Muscle of leg (tissue), 11 donors: ENCODE data around the gene JAZF1. TPM values are rescaled to one million over a fixed set of nuclear protein-coding genes. Genes with fewer than 3 reads are reported as not detected.

Source experiments
- DNase-seq: peaks from one replicate; pipeline ENCODE4 v3.0.0; 2013
- H3K27ac ChIP-seq: one replicate; pipeline ENCODE4 v1.5.1; 2013; ENCODE audit warnings: mild to moderate bottlenecking, low read length, control low read depth
- H3K27me3 ChIP-seq: one replicate; pipeline ENCODE4 v1.6.1; 2013; ENCODE audit warnings: low read length; ENCODE audit not compliant: control insufficient read depth, insufficient read depth
- H3K36me3 ChIP-seq: one replicate; pipeline ENCODE4 v1.6.1; 2013; ENCODE audit warnings: low read length; ENCODE audit not compliant: control insufficient read depth, insufficient read depth
- H3K4me1 ChIP-seq: one replicate; pipeline ENCODE4 v1.6.1; 2013; ENCODE audit warnings: low read length; ENCODE audit not compliant: control insufficient read depth, insufficient read depth
- H3K4me3 ChIP-seq: one replicate; pipeline ENCODE4 v1.5.1; 2013; ENCODE audit warnings: low read length, control low read depth
- H3K9me3 ChIP-seq: replicated peaks from 2 replicates; pipeline ENCODE4 v1.6.1; 2013; ENCODE audit warnings: low read depth, low read length; ENCODE audit not compliant: control insufficient read depth
- WGBS: methylation state at CpG from one replicate; pipeline ENCODE4 v1.1.5; 2013; ENCODE audit warnings: missing lambda C conversion rate; ENCODE audit not compliant: insufficient coverage; 5-methylcytosine and 5-hydroxymethylcytosine counted together
- polyA plus RNA-seq, 8 donors: library from polyadenylated mRNA; unstranded; fragments of 120-200 nt; gene quantifications; one replicate each; pipeline versions ENCODE4 v1.2.1 to v1.2.3, GENCODE V29; 2013; ENCODE audit warnings: inconsistent platforms in 1 of 8, low replicate concordance in 1 of 8; ENCODE audit not compliant: insufficient read length in 8 of 8, insufficient read depth in 1 of 8
- total RNA-seq: library from RNA; stranded (reverse); fragments of 120-200 nt; gene quantifications from one replicate; pipeline ENCODE4 v1.2.4, GENCODE V29; 2013

JAZF1 gene
- total and polyA plus RNA-seq, 9 donors, result 12.7 to 30.3 (median 28.1) TPM

DNA sequence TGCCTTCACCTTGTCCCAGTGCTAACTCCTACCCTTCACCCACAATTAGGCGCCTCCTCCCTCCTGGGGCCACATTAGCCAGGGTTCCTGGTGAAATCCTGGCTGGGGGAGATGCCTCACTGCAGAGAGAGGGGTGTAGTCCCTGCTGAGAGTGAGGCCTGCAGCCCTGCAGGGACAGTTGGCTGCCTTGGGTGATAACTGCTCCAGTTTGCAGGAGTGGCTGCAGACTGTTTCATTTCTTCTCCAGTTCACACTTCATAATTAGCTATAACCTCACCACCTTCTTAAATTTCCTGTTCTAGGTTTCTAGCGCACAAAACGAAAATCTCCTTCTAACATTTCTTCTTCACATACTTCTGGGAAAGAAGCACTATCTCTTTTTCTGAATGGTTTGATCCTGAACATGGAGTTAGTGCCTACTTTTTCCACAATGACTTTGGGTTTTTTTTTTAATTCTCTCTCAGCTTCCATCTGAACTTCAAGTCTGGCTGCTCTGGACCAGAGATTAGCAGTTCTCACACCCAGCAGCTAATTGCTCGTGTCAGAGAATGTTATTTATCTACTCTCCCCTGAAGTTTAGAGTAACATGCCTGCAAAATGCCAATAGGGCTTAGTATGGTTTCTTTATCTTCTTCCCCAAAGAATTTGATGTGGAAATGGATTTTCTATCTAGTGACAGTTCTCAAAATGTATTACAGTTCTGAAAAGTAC is 15.5 kb upstream of the JAZF1 start:
- no peaks in the 10 kb centered on the region for H3K27me3 ChIP-seq
- H3K9me3 ChIP-seq, result no peaks in the 10 kb centered on the region
- no peaks in the 10 kb centered on the region for H3K36me3 ChIP-seq
- no peak for DNase-seq
- H3K27ac ChIP-seq, result no peak overlapping the region
- no peak overlapping the region for H3K4me3 ChIP-seq
- H3K4me1 ChIP-seq, result peaks cover 3% of the 10 kb centered on the region
- no CpG with 5 or more reads among the region's 4 CpGs for WGBS

DNA sequence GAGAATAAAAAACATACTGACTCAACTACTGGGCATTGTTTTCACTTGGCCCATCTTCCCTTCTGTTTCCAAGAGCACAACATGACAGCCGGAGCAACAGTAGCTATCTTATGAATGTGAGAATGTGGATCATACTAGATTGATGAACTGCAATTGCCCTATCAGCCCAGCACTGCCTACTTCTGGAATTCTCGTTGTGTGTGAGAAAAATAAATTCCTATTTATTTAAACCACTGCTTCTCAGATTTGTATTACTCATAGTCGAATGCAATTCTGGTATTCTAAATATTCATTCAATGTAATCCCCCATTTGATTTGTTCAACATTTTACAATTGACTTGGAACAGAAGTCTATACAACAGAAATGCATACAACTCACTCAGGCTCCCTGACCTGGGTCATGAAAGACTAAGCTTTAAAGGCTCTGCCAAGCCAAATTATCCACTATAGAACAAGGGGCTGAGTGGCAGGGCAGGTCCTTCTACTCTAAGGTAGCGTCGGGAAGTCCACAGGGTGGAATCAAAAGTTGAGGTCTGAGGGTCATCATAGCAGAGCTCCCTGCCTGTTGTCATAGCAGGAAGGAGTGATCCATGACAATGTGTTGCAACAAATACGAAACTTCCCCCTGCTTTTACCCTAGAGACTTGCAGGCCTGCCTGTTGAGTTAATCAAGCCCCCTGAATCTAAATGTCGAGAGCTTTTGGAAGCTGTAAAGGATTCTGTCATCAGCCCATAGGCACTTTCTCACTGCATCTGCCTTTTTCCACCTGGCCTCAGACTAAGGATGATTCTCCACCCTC is 12.4 kb upstream of the JAZF1 start:
- 15% methylated on average over 2 of the region's 7 CpGs for WGBS
- no peak overlapping the region for H3K4me3 ChIP-seq
- no peaks in the 10 kb centered on the region for H3K27me3 ChIP-seq
- H3K9me3 ChIP-seq, result no peaks in the 10 kb centered on the region
- DNase-seq, result no peak
- H3K36me3 ChIP-seq, result no peaks in the 10 kb centered on the region
- H3K4me1 ChIP-seq, result peaks cover 2% of the 10 kb centered on the region
- no peak overlapping the region for H3K27ac ChIP-seq

DNA sequence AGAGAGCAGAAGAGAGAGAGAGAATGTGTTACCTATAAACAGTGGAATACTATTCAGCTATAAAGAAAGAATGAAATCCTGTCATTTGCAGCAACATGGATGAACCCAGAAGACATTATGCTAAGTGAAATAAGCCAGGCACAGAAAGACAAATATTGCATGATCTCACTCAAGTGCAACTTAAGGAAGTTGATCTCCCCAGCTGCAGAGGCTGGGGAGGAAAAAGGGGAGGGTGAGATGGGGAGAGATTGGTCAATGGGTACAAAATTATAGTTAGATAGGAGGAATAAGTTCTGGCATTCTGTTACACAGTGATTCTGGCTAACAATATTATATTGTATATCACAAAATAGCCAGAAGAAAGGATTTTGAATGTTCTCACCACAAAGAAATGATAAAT is 11.2 kb upstream of the JAZF1 start:
- Histone ChIP-seq H3K9me3 (no peaks in the 10 kb centered on the region), H3K36me3 (no peaks in the 10 kb centered on the region), H3K4me1 (peaks cover 2% of the 10 kb centered on the region), H3K27ac (no peak overlapping the region), H3K4me3 (no peak overlapping the region), H3K27me3 (no peaks in the 10 kb centered on the region)
- DNase-seq, result no peak

DNA sequence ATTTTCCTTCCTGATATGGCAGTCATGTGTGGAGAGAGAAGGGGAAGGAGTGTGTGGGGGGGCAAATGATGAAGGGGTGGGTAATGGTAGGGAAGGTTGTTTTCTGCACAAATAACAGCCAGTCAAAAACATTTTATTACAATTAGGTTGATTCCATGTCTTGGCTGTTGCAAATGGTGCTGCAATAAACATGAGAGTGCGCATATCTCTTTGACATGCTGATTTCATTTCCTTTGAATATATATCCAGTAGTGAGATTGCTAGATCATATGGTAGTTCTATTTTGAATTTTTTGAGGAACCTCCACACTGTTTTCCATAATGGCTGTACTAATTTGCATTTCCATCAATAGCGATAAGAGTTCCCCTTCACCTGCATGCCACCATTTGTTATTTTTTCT is 10.6 kb upstream of the JAZF1 start:
- Histone ChIP-seq H3K9me3 (no peaks in the 10 kb centered on the region), H3K4me3 (no peak overlapping the region), H3K36me3 (no peaks in the 10 kb centered on the region), H3K4me1 (peaks cover 2% of the 10 kb centered on the region), H3K27ac (no peak overlapping the region), H3K27me3 (no peaks in the 10 kb centered on the region)
- WGBS, result no CpG with 5 or more reads among the region's 2 CpGs
- DNase-seq, result no peak

DNA sequence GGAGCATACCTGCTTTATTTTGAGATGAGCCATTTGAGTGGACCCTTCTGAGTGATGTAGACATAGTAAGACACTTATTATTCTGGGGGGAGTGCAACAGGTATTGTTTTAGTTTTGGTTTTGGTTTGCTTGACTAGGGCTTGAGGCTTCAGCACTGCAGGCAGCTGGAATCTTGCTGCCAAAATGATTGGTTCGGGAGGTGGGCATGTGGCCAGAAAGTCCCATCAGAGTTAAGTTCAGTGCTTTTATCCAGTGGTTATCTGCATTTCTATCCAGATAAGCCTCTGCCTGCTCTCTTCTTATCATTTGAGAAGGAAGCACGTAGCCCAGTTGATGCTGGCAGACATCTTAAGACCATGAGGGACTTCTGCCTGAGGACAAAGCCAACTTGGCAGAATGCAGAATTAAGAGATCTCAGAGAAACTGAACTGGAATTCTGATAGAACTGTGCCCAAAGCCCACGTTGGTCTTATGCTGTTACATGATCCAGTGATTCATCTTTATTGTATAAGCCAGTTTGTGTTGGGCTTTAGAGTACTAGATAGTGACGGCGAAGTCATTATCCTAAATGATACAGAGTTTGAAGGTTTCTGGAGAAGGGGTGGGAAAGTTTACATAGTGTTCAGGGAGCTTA is 9.6 kb upstream of the JAZF1 start:
- Histone ChIP-seq H3K4me1 (peaks cover 2% of the 10 kb centered on the region), H3K36me3 (no peaks in the 10 kb centered on the region), H3K27ac (no peak overlapping the region), H3K27me3 (no peaks in the 10 kb centered on the region), H3K9me3 (no peaks in the 10 kb centered on the region), H3K4me3 (no peak overlapping the region)
- 76% methylated on average over 5 of the region's 5 CpGs for WGBS
- no peak for DNase-seq

DNA sequence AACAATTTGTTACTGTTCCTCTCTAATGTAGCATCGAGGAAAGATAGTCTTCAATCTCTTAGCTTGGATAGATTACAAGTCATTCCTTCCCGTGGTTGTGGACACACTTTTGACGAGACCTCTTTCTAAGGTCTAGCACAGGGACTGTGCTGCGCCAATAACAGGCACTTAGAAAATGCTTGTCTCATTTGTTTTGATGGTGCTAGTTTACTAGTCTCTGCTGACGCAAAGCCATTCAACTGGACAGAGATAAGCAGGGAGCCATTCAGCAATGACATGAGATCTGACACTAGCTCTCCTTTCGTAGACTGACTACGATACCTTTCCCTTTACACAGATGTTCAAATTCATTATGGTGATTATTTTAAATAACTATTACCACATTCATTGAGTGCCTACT is 6.4 kb upstream of the JAZF1 start:
- Histone ChIP-seq H3K36me3 (no peaks in the 10 kb centered on the region), H3K27me3 (no peaks in the 10 kb centered on the region), H3K4me3 (no peak overlapping the region), H3K9me3 (no peaks in the 10 kb centered on the region), H3K27ac (no peak overlapping the region), H3K4me1 (peaks cover 10% of the 10 kb centered on the region)
- DNase-seq, result no peak
- no CpG with 5 or more reads among the region's 7 CpGs for WGBS

DNA sequence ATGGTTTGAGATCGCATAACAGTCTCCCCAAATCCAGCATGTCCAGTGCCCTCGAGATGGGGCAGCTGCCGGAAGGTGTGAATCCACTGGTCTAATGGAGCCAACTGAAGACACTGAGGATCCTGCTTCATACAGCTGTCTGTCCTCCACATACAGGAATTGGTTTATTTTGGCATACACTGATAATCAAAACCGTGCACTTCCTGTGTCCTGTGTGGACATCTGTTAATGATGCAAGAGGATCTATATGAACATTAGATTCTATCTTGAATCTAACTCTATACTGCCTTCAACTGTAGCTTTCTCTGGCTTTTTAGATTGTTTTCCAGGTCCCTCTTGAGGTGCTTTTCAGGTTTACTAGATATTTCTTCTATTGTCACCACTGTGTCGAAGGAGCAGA is 3.0 kb upstream of the JAZF1 start:
- 70% methylated on average over 4 of the region's 5 CpGs for WGBS

DNA sequence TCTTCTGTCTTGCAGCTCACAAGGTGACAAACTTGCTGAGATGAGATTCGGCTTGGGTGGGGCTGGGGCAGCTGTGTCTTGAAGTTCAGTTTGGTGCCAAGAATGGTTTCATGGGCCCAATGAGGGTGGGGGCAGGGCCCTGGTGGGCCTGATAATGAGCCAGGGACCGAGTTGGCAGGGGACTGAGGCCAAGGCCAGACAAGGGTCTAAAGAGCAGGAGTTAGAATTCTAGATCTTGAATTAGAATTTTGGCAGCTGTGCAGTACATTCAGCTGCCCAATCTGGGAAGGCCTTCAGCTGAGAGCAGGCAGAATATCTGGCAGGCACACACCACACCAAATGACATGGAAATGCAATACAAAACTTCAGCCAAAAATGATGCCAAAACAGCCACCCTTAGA is 1.5 kb upstream of the JAZF1 start:
- H3K4me3 ChIP-seq, result no peak overlapping the region
- H3K36me3 ChIP-seq, result no peaks in the 10 kb centered on the region
- peak overlapping the region; percentile 25 for H3K27ac ChIP-seq
- peaks cover 20% of the 10 kb centered on the region for H3K4me1 ChIP-seq
- DNase-seq, result peak; percentile 67
- 51% methylated on average over 2 of the region's 2 CpGs for whole genome bisulfite sequencing
- H3K9me3 ChIP-seq, result no peaks in the 10 kb centered on the region
- no peaks in the 10 kb centered on the region for H3K27me3 ChIP-seq

More for the DNA sequence above, 3.0 kb upstream of the JAZF1 start:
- DNase-seq, result no peak
- H3K4me1 ChIP-seq, result peaks cover 20% of the 10 kb centered on the region
- no peaks in the 10 kb centered on the region for H3K9me3 ChIP-seq
- H3K27ac ChIP-seq, result no peak overlapping the region
- no peaks in the 10 kb centered on the region for H3K27me3 ChIP-seq
- H3K36me3 ChIP-seq, result no peaks in the 10 kb centered on the region
- H3K4me3 ChIP-seq, result no peak overlapping the region

DNA sequence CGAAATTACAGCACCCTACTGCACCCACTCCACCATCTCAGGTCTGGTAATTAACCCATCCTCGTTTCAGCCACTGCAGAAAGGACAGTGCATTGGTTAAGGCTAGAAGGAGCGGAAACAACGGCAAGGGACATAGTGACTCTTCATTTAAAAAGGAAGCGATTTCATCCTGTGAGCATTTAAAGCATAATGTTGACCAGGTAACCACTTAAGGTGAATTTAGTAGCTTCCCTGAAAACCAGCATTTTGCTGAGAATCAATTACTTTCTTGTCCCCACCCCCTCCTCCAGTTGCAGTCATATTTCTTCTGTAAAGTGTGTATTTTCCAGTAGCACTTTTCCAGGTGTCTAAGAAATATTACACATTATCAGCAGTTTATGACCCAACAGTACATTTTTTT is 821 bp upstream of the JAZF1 start:
- 83% methylated on average over 2 of the region's 5 CpGs for WGBS
- Histone ChIP-seq H3K27me3 (no peaks in the 10 kb centered on the region), H3K36me3 (no peaks in the 10 kb centered on the region), H3K9me3 (no peaks in the 10 kb centered on the region), H3K4me1 (peaks cover 20% of the 10 kb centered on the region), H3K27ac (no peak overlapping the region), H3K4me3 (no peak overlapping the region)
- no peak for DNase-seq

DNA sequence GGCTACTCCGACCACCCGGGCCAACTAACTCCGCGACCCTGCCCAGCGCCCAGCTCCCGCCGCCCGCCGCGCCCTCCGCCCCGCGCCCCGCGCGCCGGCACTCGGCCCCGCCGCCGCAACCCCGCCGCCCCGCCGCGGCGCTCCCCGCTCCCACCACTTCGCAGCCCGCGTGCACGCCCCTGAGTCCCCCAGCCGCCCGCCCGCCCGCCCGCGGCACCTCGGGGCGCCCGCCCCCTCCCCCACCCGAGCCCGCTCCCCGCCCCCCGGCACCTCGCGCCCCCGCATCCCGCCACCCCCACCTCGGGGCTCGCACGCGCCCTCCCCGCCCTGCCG is 598 bp downstream of the JAZF1 start:
- Histone ChIP-seq H3K27ac (no peak overlapping the region), H3K4me3 (peak overlapping the region; percentile 78), H3K9me3 (no peaks in the 10 kb centered on the region), H3K36me3 (no peaks in the 10 kb centered on the region), H3K4me1 (peaks cover 20% of the 10 kb centered on the region), H3K27me3 (no peaks in the 10 kb centered on the region)
- under 1% methylated on average over 24 of the region's 55 CpGs for WGBS
- DNase-seq, result no peak
